Upper lobe of right lung (tissue), 1 donor: ENCODE measurements around the gene PIRT. TPM values are rescaled to one million over a fixed set of nuclear protein-coding genes. Genes with fewer than 3 reads are reported as not detected.
"Not testable (repeated sequence)": the region's sequence is repeated elsewhere in the genome, so short reads cannot be mapped to it uniquely, and the experiment has no call there.

Experiments
- ATAC-seq: fragments of 200-7000 bp; cut with Tn5 transposase; one replicate; pipeline ENCODE4 v1.9.1; 2020; ENCODE audit warnings: mild to moderate bottlenecking, moderate library complexity
- DNase-seq: peaks from one replicate; pipeline ENCODE4 v3.0.0-alpha.2; 2020
- H3K27ac ChIP-seq: fragments of 200-600 bp; one replicate; pipeline ENCODE4 v1.8.0; 2022
- H3K27me3 ChIP-seq: fragments of 200-600 bp; one replicate; pipeline ENCODE4 v1.8.0; 2022; ENCODE audit warnings: mild to moderate bottlenecking
- H3K36me3 ChIP-seq: fragments of 200-600 bp; one replicate; pipeline ENCODE4 v1.8.0; 2022
- H3K4me1 ChIP-seq: fragments of 200-600 bp; one replicate; pipeline ENCODE4 v1.8.0; 2022
- H3K4me3 ChIP-seq: fragments of 200-600 bp; one replicate; pipeline ENCODE4 v1.8.0; 2022; ENCODE audit warnings: mild to moderate bottlenecking
- H3K9me3 ChIP-seq: fragments of 200-600 bp; one replicate; pipeline ENCODE4 v1.8.0; 2022
- CTCF ChIP-seq: fragments of 200-600 bp; IDR thresholded peaks from one replicate; pipeline ENCODE4 v1.8.0; 2022; ENCODE audit warnings: antibody characterized with exemption
- intact Hi-C: fragments of 100-400 bp; cut with DNase I; formaldehyde crosslinking; loops from one replicate; pipeline ENCODE4 v1.11.0; 2022
- total RNA-seq: library from RNA; stranded (reverse); fragmentation: NEBNext Ultra II Directional; extraction: Animal tissue kit (Norgen Biotek cat#: 25700); gene quantifications from one replicate; pipeline ENCODE4 v1.2.1, GENCODE V29; 2021
- donor health status: DM: no; HTN: yes; CAD: no; lungs with severe emphysema.

PIRT gene
- total RNA-seq, 1 donor from 2014 or later, result not detected

- Histone ChIP-seq H3K9me3 (no peaks in the 10 kb centered on the region), H3K36me3 (no peaks in the 10 kb centered on the region), H3K4me3 (no peak overlapping the region), H3K27me3 (peaks cover 9% of the 10 kb centered on the region), H3K27ac (no peak overlapping the region), H3K4me1 (no peaks in the 10 kb centered on the region)
- intact Hi-C loops, result no loop called here
- TF ChIP-seq CTCF, result no peak
- DNase-seq, result peak; percentile 78
- ATAC-seq, result peak; percentile 28
Measured at GRCh38 chr17:10871914-10872313, 34.0 kb upstream of the PIRT start.

GRCh38 chr17:10870336-10871050 is 32.6 kb upstream of the PIRT start:
- no peak for ATAC-seq
- Histone ChIP-seq H3K27me3 (no peaks in the 10 kb centered on the region), H3K4me1 (no peaks in the 10 kb centered on the region), H3K9me3 (no peaks in the 10 kb centered on the region), H3K27ac (no peak overlapping the region), H3K36me3 (no peaks in the 10 kb centered on the region), H3K4me3 (no peak overlapping the region)
- intact Hi-C loops, result no loop called here
- no peak for DNase-seq
- TF ChIP-seq CTCF, result no peak

- H3K4me1 ChIP-seq, DNase-seq, ATAC-seq: not testable (repeated sequence)
Measured at GRCh38 chr17:10868744-10869143, 30.9 kb upstream of the PIRT start.

GRCh38 chr17:10859051-10859450 is 21.2 kb upstream of the PIRT start:
- Histone ChIP-seq H3K4me1 (no peaks in the 10 kb centered on the region), H3K9me3 (no peaks in the 10 kb centered on the region), H3K36me3 (no peaks in the 10 kb centered on the region), H3K27ac (no peak overlapping the region), H3K4me3 (no peak overlapping the region), H3K27me3 (no peaks in the 10 kb centered on the region)
- no peak for TF ChIP-seq CTCF
- intact Hi-C loops, result no loop called here
- ATAC-seq (no peak), DNase-seq (no peak)

More at GRCh38 chr17:10868744-10869143, 30.9 kb upstream of the PIRT start:
- H3K36me3 ChIP-seq, H3K27ac ChIP-seq, intact Hi-C loops, H3K27me3 ChIP-seq, H3K4me3 ChIP-seq, H3K9me3 ChIP-seq: not testable (repeated sequence)

- Histone ChIP-seq H3K36me3 (no peaks in the 10 kb centered on the region), H3K4me1 (no peaks in the 10 kb centered on the region), H3K4me3 (no peak overlapping the region), H3K9me3 (no peaks in the 10 kb centered on the region), H3K27ac (no peak overlapping the region), H3K27me3 (no peaks in the 10 kb centered on the region)
- DNase-seq, result no peak
- ATAC-seq, result no peak
- intact Hi-C loops, result no loop called here
- no peak for TF ChIP-seq CTCF
Measured at GRCh38 chr17:10857976-10858375, 20.1 kb upstream of the PIRT start.

- H3K4me1 ChIP-seq, H3K36me3 ChIP-seq, DNase-seq, H3K27ac ChIP-seq, H3K4me3 ChIP-seq, H3K27me3 ChIP-seq, H3K9me3 ChIP-seq, ATAC-seq: not testable (repeated sequence)
- intact Hi-C loops, result loop anchor here (10.0 kb wide), 1 partner anchor 112 kb away; the partner anchor contains the start of gene TMEM220
Measured at GRCh38 chr17:10846636-10847035, 8.7 kb upstream of the PIRT start.

- Histone ChIP-seq H3K36me3 (no peaks in the 10 kb centered on the region), H3K4me3 (peak overlapping the region; percentile 52), H3K27me3 (peaks cover 6% of the 10 kb centered on the region), H3K27ac (no peak overlapping the region), H3K9me3 (no peaks in the 10 kb centered on the region), H3K4me1 (peaks cover 4% of the 10 kb centered on the region)
- TF ChIP-seq CTCF, result no peak
- DNase-seq (no peak), ATAC-seq (no peak)
- intact Hi-C loops, result loop anchor here (10.0 kb wide), 1 partner anchor 111 kb away; the partner anchor contains the start of gene TMEM220
Measured at GRCh38 chr17:10845388-10845751, 7.5 kb upstream of the PIRT start.
